B cell (primary cell): ENCODE measurements around the gene BHLHE23. TPM values are rescaled to one million over a fixed set of nuclear protein-coding genes. Genes with fewer than 3 reads are reported as not detected.

Experiments used
- ATAC-seq: fragments of 200-7000 bp; cut with Tn5 transposase; one replicate; pipeline ENCODE4 v1.10.0; 2021; ENCODE audit warnings: low read depth, mild to moderate bottlenecking, moderate number of reproducible peaks, moderate library complexity
- CTCF ChIA-PET: fragments of 350-600 bp; sonication (Branson Sonifier 250); formaldehyde crosslinking; loops from one replicate; lab custom pipeline; 2021; ENCODE audit warnings: antibody characterized with exemption, inconsistent platforms; lab: Charles Lee
- POLR2A ChIA-PET: fragments of 350-600 bp; sonication (Branson Sonifier 250); formaldehyde crosslinking; loops from one replicate; lab custom pipeline; 2021; ENCODE audit warnings: antibody characterized with exemption; lab: Charles Lee
- DNase-seq: peaks from one replicate; pipeline ENCODE4 v3.0.0; 2013
- H2AFZ ChIP-seq: 2 replicates; pipeline ENCODE4 v1.6.1; 2012; ENCODE audit warnings: mild to moderate bottlenecking, low read depth, low read length; ENCODE audit not compliant: insufficient read depth, poor library complexity, severe bottlenecking
- H3K27ac ChIP-seq, 2 donors: 1 replicate in 1 of 2; 2 replicates in 1 of 2; pipeline ENCODE4 v1.5.1; 2012 to 2013; ENCODE audit warnings: low read length in 2 of 2, mild to moderate bottlenecking in 2 of 2, moderate library complexity in 1 of 2
- H3K27me3 ChIP-seq, 4 experiments: fragments of 200-600 bp in 1 of 4; sonication (generic) in 1 of 4; replicated peaks in 1 of 4; 1 replicate in 2 of 4; 2 replicates in 2 of 4; pipeline versions ENCODE4 v1.6.1 to v1.7.0; 2013 to 2016; ENCODE audit warnings: low read length in 3 of 4, mild to moderate bottlenecking in 2 of 4, mixed read lengths in 1 of 4, moderate library complexity in 1 of 4; ENCODE audit not compliant: insufficient read depth in 4 of 4, control insufficient read depth in 3 of 4; ENCODE audit errors: control extremely low read depth in 1 of 4
- H3K36me3 ChIP-seq, 2 experiments: replicated peaks in 1 of 2; 1 replicate in 1 of 2; 2 replicates in 1 of 2; pipeline versions ENCODE4 v1.6.1 to v1.7.1; 2013; ENCODE audit warnings: low read length in 1 of 2; ENCODE audit not compliant: insufficient read depth in 2 of 2, control insufficient read depth in 1 of 2; ENCODE audit errors: control extremely low read depth in 1 of 2, extremely low read depth in 1 of 2
- H3K4me1 ChIP-seq, 2 donors: fragments of 200-600 bp in 1 of 2; sonication (generic) in 1 of 2; 1 replicate in 1 of 2; 2 replicates in 1 of 2; pipeline versions ENCODE4 v1.5.1 to v1.6.1; 2013 to 2017; ENCODE audit warnings: low read length in 2 of 2; ENCODE audit not compliant: control insufficient read depth in 2 of 2, insufficient read depth in 2 of 2
- H3K4me2 ChIP-seq: replicated peaks from 2 replicates; pipeline ENCODE3; 2012; ENCODE audit warnings: mild to moderate bottlenecking, low read depth, low read length; ENCODE audit not compliant: poor library complexity, severe bottlenecking
- H3K4me3 ChIP-seq, 5 experiments: fragments of 200-600 bp in 1 of 5; sonication (generic) in 1 of 5; 1 replicate in 3 of 5; 2 replicates in 2 of 5; pipeline versions ENCODE4 v1.5.1 to v1.7.0; 2011 to 2016; ENCODE audit warnings: low read length in 4 of 5, mild to moderate bottlenecking in 4 of 5, low read depth in 2 of 5, control low read depth in 1 of 5, moderate library complexity in 1 of 5; ENCODE audit not compliant: insufficient read depth in 1 of 5; ENCODE audit errors: control extremely low read depth in 1 of 5, extremely low read depth in 1 of 5
- H3K79me2 ChIP-seq: fragments of 200-600 bp; sonication (generic); one replicate; pipeline ENCODE4 v1.6.0; 2016; ENCODE audit warnings: low read length; ENCODE audit not compliant: control insufficient read depth, insufficient read depth
- H3K9ac ChIP-seq: fragments of 200-600 bp; sonication (generic); 2 replicates; pipeline ENCODE4 v1.6.1; 2017; ENCODE audit warnings: mild to moderate bottlenecking, low read length, moderate library complexity
- H3K9me3 ChIP-seq, 3 donors: one replicate each; pipeline versions ENCODE4 v1.6.1 to v1.7.1; 2013; ENCODE audit warnings: low read length in 2 of 3; ENCODE audit not compliant: control insufficient read depth in 2 of 3, insufficient read depth in 1 of 3; ENCODE audit errors: control extremely low read depth in 1 of 3
- H4K20me1 ChIP-seq: 2 replicates; pipeline ENCODE4 v1.6.0; 2012; ENCODE audit warnings: mild to moderate bottlenecking, low read length; ENCODE audit not compliant: insufficient read depth, control insufficient read depth, poor library complexity, severe bottlenecking
- H3K27ac Mint-ChIP-seq: one replicate; pipeline ENCODE4 v1.8.0; 2021; ENCODE audit warnings: mixed read lengths
- H3K27me3 Mint-ChIP-seq: one replicate; pipeline ENCODE4 v1.8.0; 2021; ENCODE audit warnings: mixed read lengths
- H3K4me1 Mint-ChIP-seq: one replicate; pipeline ENCODE4 v1.8.0; 2021; ENCODE audit warnings: mixed read lengths
- H3K4me3 Mint-ChIP-seq: one replicate; pipeline ENCODE4 v1.8.0; 2021; ENCODE audit warnings: mixed read lengths
- H3K9me3 Mint-ChIP-seq: one replicate; pipeline ENCODE4 v1.8.0; 2022; ENCODE audit warnings: mixed read lengths; ENCODE audit not compliant: insufficient read depth
- CTCF ChIP-seq: fragments of 200-600 bp; IDR thresholded peaks from one replicate; pipeline ENCODE4 v1.8.0; 2022; ENCODE audit warnings: antibody characterized with exemption, mild to moderate bottlenecking
- EZH2 ChIP-seq: IDR thresholded peaks from 2 replicates; pipeline ENCODE4 v1.6.1; 2012; ENCODE audit warnings: borderline replicate concordance, low read depth, mild to moderate bottlenecking, moderate library complexity, low read length; ENCODE audit not compliant: insufficient read depth, poor library complexity, severe bottlenecking
- WGBS: methylation state at CpG from one replicate; pipeline ENCODE4 v1.1.5; 2013; ENCODE audit warnings: missing lambda C conversion rate; ENCODE audit not compliant: insufficient coverage; 5-methylcytosine and 5-hydroxymethylcytosine counted together
- intact Hi-C: fragments of 100-400 bp; cut with micrococcal nuclease; formaldehyde crosslinking; loops from one replicate; pipeline ENCODE4 v1.10.0; 2022
- polyA plus RNA-seq: library from polyadenylated mRNA; depleted of rRNA; stranded (reverse); fragments of >200 nt; gene quantifications from 2 replicates; pipeline ENCODE4 v1.2.3, GENCODE V29; 2012
- total RNA-seq, 2 donors: library from RNA; stranded (reverse); fragments of 120-200 nt in 1 of 2; gene quantifications; 1 replicate in 1 of 2; 2 replicates in 1 of 2; pipeline versions ENCODE4 v1.2.3 to v1.2.4, GENCODE V29; 2013 to 2022

The BHLHE23 gene
- total and polyA plus RNA-seq, 2 donors (not counting 1 experiment from before 2014, with no cell fraction given), result not detected

- Histone ChIP-seq H3K27me3 (peaks cover 0 to 12% (median 3%) of the 10 kb centered on the region in 4 experiments), H3K9me3 (peaks cover 0 to 21% (median 0%) of the 10 kb centered on the region in 3 donors), H3K36me3 (no peaks in the 10 kb centered on the region), H3K4me3 (no peak overlapping the region), H3K79me2 (no peaks in the 10 kb centered on the region), H4K20me1 (no peaks in the 10 kb centered on the region), H3K4me1 (no peaks in the 10 kb centered on the region), H3K4me2 (no peak overlapping the region), H2AFZ (no peak overlapping the region), H3K27ac (no peak overlapping the region), H3K9ac (no peak overlapping the region)
- TF ChIP-seq CTCF (no peak), EZH2 (no peak)
- intact Hi-C loops, result no loop called here
- DNase-seq (no peak), ATAC-seq (no peak)
- Mint-ChIP-seq H3K4me1 (no peaks in the 10 kb centered on the region), H3K27ac (no peak overlapping the region), H3K4me3 (no peak overlapping the region), H3K27me3 (peaks cover 33% of the 10 kb centered on the region), H3K9me3 (no peaks in the 10 kb centered on the region)
- ChIA-PET POLR2A (no interaction called here), CTCF (no interaction called here)
- 91% methylated on average over 15 of the region's 16 CpGs for WGBS
Observed at GRCh38 chr20:63044605-63045004, 37.8 kb upstream of the BHLHE23 start.

GRCh38 chr20:63044204-63044600 is 37.4 kb upstream of the BHLHE23 start:
- no peak for TF ChIP-seq CTCF
- no peak for TF ChIP-seq EZH2
- no peaks in the 10 kb centered on the region for H3K4me1 Mint-ChIP-seq
- H3K27me3 Mint-ChIP-seq, result peaks cover 36% of the 10 kb centered on the region
- Histone ChIP-seq H2AFZ (no peak overlapping the region), H3K9ac (no peak overlapping the region), H3K9me3 (peaks cover 0 to 18% (median 0%) of the 10 kb centered on the region in 3 donors), H4K20me1 (no peaks in the 10 kb centered on the region), H3K4me2 (no peak overlapping the region), H3K79me2 (no peaks in the 10 kb centered on the region), H3K27me3 (peaks cover 0 to 12% (median 3%) of the 10 kb centered on the region in 4 experiments), H3K4me3 (no peak overlapping the region), H3K4me1 (no peaks in the 10 kb centered on the region), H3K27ac (no peak overlapping the region), H3K36me3 (no peaks in the 10 kb centered on the region)
- no peaks in the 10 kb centered on the region for H3K9me3 Mint-ChIP-seq
- CTCF ChIA-PET, result no interaction called here
- ATAC-seq (no peak), DNase-seq (no peak)
- WGBS, result 92% methylated on average over 19 of the region's 25 CpGs
- POLR2A ChIA-PET, result no interaction called here
- H3K4me3 Mint-ChIP-seq, result no peak overlapping the region
- intact Hi-C loops, result no loop called here
- H3K27ac Mint-ChIP-seq, result no peak overlapping the region
